Middle frontal gyrus (tissue), 1 donor: ENCODE measurements around the gene CUL1.

Experiments
- DNase-seq: peaks from one replicate; pipeline ENCODE4 v3.0.0-alpha.2; 2015; ENCODE audit warnings: low spot score; ENCODE audit errors: extremely low spot score

Gene CUL1

DNA sequence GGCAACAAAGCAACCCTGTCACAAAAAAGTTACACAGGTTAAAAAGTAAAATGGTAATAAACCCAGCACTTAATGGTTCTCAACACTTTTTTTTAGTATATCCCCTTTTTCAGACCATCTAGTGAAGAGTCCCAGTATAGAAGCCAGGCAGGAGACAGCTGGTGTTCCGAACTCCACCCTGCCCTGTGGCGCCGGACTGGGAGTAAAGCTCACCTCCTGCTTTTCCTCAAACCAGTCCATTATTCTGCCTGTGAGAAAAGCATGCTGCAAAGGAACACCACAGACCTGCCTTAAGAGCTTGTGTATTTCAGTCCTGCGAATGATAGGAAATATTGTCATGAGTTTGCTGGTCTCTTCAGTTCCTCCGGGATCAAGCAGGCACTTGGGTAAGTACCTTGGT lies 104.4 kb downstream of the CUL1 start:
- DNase-seq = no peak

DNA sequence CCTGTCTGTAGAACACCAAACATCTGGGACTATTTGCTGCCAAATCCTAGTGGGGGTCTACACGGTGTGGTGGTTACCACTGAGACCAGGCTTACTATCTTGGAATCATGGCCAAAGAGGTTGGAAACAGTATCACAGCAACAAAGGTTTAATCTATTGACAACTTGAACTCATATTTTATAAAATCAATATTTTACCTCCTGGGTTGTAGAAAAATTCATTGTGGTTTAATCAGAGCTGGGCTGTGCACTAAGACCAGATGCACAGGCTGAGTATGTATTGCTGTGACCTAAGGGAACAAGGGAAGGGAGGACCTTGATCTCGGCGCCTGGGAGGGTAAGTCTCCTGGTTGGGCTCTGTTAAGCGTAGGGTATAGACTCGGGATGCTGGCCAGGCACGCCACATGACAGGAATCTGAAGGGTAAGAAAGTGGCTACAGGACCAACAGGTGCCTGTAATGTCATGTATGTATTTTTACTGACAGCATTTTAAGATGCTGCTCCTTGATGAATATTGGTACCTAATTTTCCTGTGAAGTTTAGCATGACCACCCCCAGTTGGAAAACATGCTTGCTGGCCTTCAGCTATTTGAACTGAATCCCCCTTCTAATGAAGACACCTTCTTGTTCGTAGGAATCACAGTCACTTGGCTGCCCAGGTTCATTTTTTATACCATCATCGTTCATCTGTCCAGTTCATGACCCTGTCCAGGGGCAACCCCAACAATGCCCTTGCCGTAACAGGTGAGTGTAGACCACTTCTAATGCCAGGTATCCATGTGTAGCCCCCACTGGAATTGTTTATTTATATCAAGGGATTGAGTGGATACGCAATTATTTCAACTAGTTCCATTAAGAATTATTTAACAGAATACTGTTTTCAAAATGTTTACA lies 105.9 kb downstream of the CUL1 start:
- no peak for DNase-seq

DNA sequence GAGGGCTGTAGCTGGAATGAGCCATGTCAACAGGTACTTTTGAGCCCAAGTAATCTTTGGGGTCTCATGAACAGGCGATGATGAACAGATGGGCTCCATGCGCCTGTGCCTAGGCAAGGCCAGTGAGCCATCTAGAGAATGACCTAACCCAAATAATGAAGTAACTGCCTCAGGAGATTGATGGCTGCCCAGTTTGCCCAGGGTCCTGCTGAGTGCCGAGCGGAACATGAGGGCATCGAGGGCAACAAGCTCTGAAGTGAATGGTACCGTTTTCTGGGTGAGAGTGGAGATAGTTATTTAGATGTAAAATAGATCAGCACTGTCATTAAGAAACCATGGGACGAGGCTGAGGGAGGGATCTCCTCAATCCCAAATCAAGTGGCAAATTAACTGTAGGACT lies 107.5 kb downstream of the CUL1 start:
- no peak for DNase-seq

GRCh38 chr7:148807436-148807835 lies 108.7 kb downstream of the CUL1 start:
- no peak for DNase-seq

GRCh38 chr7:148809856-148810255 lies 111.2 kb downstream of the CUL1 start:
- DNase-seq = no peak

- DNase-seq = no peak
Observed at GRCh38 chr7:148811892-148812291, 113.2 kb downstream of the CUL1 start.

DNA sequence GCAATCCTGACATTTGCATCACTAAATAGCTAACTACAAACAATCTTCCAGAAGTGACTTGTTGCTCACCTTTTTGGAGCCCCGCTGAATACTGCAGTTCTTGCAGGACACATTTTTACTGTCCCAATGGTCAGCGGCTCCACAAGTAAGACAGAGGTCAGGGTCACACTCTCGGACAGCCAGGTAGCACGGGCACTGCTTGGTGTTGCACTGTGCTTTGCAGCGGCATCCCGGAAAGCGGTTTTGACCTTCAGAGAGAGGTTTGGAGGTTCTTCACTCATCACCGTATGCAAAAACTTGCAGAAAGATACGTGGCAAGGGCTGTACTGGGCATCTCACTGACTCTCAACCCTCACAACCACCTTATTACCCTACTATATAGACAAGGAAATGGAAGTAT lies 115.2 kb downstream of the CUL1 start:
- no peak for DNase-seq

DNA sequence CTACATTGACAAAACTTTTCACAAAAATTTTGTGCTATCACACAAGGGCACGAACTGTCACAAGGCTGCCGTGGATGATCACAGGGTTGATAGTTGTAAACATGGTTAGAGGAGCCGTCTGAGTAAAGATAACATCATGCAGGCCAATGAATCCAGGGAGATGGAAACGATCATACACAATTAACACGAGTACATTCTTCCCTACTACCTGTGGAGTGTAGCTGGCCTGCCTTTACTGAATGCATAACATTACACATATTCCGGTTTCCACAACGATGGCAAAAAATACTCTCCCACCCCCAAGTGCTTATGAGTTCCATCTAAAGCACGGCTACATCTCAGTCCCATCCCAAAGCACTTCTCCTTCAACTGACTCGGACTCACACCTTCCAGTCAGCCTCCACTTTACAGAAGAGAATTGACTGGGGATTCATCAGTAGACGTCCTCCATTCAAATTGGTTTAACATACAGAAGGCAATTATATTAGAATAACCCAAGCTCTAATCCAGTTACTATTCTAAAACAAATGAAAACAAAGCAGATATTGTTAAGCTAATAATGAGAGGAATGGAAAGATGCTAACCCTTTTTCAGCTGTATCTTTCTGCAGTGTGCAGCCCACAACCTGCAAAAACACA lies 116.3 kb downstream of the CUL1 start:
- DNase-seq = no peak

GRCh38 chr7:148815612-148816011 lies 116.9 kb downstream of the CUL1 start:
- no peak for DNase-seq

DNA sequence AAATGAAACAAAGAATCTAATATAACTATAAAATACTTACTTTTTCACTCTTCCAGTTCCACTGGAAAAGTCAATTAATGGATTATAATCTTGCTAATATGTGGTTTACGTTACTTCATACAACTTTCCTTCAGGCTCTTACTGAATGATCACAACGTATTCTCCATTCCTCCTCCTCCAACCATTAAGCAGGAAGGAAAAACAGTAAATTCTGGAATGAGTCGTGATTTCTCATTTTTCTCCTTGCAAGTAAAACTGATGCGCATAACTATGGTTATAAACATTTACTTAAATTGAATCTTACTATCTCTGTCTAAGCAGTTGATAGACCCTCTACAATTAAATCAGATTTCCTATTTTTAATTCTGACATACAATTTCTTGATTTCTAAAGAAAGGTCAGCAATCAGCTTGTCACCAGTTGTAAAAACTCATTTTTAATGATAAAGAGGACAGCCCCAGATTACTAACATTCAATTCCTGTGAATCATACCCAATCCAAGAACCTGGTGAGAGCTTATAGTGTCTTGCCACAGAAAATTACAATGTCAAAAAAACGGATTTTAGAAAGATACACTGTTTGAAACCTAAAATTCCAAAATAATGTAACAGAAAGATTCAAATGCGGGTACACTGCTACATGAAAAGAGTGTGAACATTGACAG lies 121.1 kb downstream of the CUL1 start:
- no peak for DNase-seq

GRCh38 chr7:148821422-148821821 lies 122.7 kb downstream of the CUL1 start:
- no peak for DNase-seq

GRCh38 chr7:148824864-148825263 lies 126.2 kb downstream of the CUL1 start:
- DNase-seq = no peak

DNA sequence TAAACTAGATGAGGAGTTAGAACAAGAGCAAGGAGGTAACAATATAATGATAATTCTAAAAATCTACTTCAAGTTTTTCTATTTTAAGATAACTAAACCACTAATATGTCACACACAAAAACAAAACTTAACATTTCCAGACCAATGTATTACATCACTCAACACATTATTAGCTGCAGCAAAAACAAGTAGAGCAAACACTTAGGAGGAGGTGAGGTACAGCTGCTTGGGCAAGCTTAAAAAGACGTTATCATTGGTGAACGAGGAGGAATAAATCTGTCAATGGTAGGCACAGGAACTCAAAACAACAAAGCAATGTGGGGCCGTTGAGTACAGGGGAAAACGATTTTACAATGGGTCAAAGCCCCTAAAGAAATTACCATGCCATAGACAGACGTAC lies 126.6 kb downstream of the CUL1 start:
- no peak for DNase-seq

GRCh38 chr7:148828965-148829364 lies 130.3 kb downstream of the CUL1 start:
- DNase-seq = no peak

GRCh38 chr7:148830897-148831692 lies 132.4 kb downstream of the CUL1 start:
- no peak for DNase-seq

DNA sequence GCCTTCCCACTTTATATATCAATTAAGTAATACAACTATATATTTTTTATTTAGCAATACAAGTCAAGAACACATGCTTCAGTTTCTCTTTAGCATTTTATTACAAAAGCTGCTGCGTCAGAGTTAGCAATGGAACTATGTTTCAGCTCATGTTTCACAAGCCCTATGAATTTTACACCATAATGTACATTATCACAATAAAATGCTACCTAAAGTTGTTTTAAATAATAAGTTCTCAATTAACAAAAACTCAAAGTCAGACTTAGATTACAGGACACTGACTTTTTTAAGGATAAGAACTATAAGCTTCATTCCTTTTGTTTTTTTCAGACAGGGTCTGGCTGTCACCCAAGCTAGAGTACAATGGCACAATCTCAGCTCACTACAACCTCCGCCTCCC lies 133.1 kb downstream of the CUL1 start:
- DNase-seq = no peak

DNA sequence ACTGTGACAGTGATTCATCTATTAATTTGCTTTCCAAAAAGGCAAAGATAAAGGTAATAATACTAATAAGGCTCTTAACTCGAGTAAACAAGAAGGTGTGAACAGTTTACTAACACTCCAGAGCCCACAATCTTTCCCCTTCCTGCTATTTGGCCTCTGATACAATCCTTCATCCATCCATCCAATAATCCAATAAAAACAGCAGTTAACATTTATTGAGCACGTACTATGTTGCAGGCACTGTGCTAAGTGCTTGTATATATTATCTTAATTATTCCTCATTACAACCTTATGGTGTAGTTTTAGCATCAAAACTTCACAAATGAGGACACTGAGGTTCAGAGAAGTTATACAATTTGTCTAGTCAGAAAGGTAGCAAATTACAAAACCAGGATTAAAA lies 135.9 kb downstream of the CUL1 start:
- no peak for DNase-seq

DNA sequence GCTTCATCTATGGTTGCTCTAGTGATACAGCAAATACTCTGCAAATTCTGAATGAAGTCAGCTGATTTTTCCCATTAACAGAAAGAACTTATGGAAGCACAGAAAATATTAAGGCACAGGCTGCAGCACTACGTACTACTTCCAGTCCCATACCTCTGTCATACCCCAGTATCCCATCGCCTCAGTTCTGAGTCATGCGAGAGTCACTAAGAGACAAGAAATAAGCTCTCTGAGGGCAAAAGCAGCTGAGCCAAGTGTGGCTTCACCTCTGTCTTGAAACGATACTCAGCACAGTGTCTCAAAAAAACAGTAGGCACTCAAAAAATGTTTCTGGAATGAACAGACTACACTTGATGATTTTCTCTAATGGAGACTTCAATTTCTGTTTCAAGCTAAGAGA lies 137.2 kb downstream of the CUL1 start:
- no peak for DNase-seq

- DNase-seq = no peak
Observed at GRCh38 chr7:148838905-148839304, 140.2 kb downstream of the CUL1 start.

DNA sequence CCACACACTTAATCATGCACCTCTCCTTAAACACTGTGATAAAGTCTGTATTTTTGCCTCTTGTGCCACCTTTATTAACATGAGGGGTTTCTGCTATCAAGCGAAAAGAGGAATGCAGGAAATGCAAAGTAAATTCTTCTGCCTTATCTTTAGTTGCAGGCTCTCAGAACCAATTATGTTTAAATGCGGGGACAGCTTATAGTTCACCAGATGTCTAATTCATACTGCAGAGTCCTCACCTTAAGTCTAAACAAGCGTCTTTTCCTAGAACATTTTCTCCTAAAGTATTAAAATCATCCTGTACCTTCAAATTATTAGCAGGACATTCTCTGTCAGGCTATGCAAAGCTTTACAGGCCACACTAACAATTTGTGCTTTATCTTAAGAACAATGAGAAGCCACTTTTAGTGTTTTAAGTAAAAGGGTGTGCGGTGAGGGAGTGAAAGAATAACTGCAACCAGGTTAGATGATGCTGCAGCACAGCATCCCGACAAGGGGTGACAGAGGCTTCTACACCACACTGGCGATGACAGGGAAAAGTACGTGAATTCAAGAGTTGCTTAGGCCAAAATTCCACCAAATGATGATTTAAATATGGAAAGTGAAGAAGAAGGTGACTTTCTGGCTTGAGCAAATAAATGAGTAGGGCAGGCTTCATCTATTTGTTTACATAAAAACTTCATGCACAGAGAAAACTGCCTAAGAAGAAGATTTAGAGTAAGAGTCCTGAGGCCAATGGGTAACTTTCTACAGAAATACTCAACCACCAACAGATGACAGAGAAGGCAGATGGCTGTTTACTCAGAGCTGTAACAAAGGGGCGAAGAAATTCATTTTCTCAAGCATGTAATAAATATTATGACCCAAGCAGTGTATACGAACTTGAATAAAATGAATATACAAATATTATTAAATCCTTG lies 149.4 kb downstream of the CUL1 start:
- no peak for DNase-seq
